Stimulated activated CD8-positive, alpha-beta memory T cell treated with anti-CD3 and anti-CD28 coated beads, Interleukin-4, amount 100 ng/mL, for 4 hours (primary cell): Measurements from ENCODE around the gene PCK2.
"Not testable (repeated sequence)": the region's sequence is repeated elsewhere in the genome, so short reads cannot be mapped to it uniquely, and the experiment has no call there.

Experiments
- DNase-seq, 2 donors: peaks; one replicate each; pipeline ENCODE4 v3.0.0-alpha.2; 2020; ENCODE audit warnings: low read depth in 2 of 2, low spot score in 1 of 2

The PCK2 gene

GRCh38 chr14:24093207-24093900, 757 bp upstream of the PCK2 start:
- DNase-seq = no peak

GRCh38 chr14:24094841-24095270, 745 bp downstream of the PCK2 start:
- DNase-seq = no peak

GRCh38 chr14:24095271-24096068, 1.4 kb downstream of the PCK2 start:
- DNase-seq = peak in 1 of 2 donors; percentile 39

- DNase-seq = no peak
Measured at GRCh38 chr14:24096545-24097181, 2.6 kb downstream of the PCK2 start.

GRCh38 chr14:24098229-24098926, 4.3 kb downstream of the PCK2 start:
- no peak for DNase-seq

GRCh38 chr14:24098927-24099813, 5.1 kb downstream of the PCK2 start:
- DNase-seq = no peak

GRCh38 chr14:24100197-24100981, 6.3 kb downstream of the PCK2 start:
- no peak for DNase-seq

- DNase-seq = no peak
Measured at GRCh38 chr14:24100982-24101494, 6.9 kb downstream of the PCK2 start.

- no peak for DNase-seq
Measured at GRCh38 chr14:24102357-24103048, 8.4 kb downstream of the PCK2 start.

- DNase-seq = no peak
Measured at GRCh38 chr14:24103451-24103850, 9.3 kb downstream of the PCK2 start.

- DNase-seq = not testable (repeated sequence)
Measured at GRCh38 chr14:24105609-24106239, 11.6 kb downstream of the PCK2 start.

GRCh38 chr14:24106672-24107271, 12.7 kb downstream of the PCK2 start:
- DNase-seq = no peak

- DNase-seq = no peak
Measured at GRCh38 chr14:24108336-24108874, 14.3 kb downstream of the PCK2 start.

- DNase-seq = no peak
Measured at GRCh38 chr14:24110060-24110459, 15.9 kb downstream of the PCK2 start.

GRCh38 chr14:24110523-24110922, 16.4 kb downstream of the PCK2 start:
- DNase-seq = no peak

GRCh38 chr14:24113379-24113800, 19.3 kb downstream of the PCK2 start:
- no peak for DNase-seq

- DNase-seq = peak; percentile 46 to 59
Measured at GRCh38 chr14:24113801-24114531, 19.9 kb downstream of the PCK2 start.
